Glutamatergic neuron (in vitro differentiated cells): ENCODE results near the gene POLR3K. TPM values are rescaled to one million over a fixed set of nuclear protein-coding genes. Genes with fewer than 3 reads are reported as not detected.

Experiments used
- DNase-seq: peaks from one replicate; pipeline ENCODE4 v3.0.0; 2022
- H3K27ac Mint-ChIP-seq: one replicate; pipeline ENCODE4 v1.8.0; 2020; ENCODE audit warnings: mild to moderate bottlenecking, mixed read lengths, inconsistent platforms; ENCODE audit not compliant: unreplicated experiment
- H3K27me3 Mint-ChIP-seq: one replicate; pipeline ENCODE4 v1.8.0; 2020; ENCODE audit warnings: mild to moderate bottlenecking, moderate library complexity, mixed read lengths, inconsistent platforms; ENCODE audit not compliant: unreplicated experiment
- H3K36me3 Mint-ChIP-seq: one replicate; pipeline ENCODE4 v1.8.0; 2020; ENCODE audit warnings: mild to moderate bottlenecking, mixed read lengths, inconsistent platforms; ENCODE audit not compliant: unreplicated experiment
- H3K4me1 Mint-ChIP-seq: one replicate; pipeline ENCODE4 v1.8.0; 2020; ENCODE audit warnings: mild to moderate bottlenecking, low read depth, mixed read lengths, inconsistent platforms; ENCODE audit not compliant: unreplicated experiment
- H3K4me3 Mint-ChIP-seq: one replicate; pipeline ENCODE4 v1.8.0; 2020; ENCODE audit warnings: mild to moderate bottlenecking, mixed read lengths, inconsistent platforms; ENCODE audit not compliant: unreplicated experiment
- H3K9me3 Mint-ChIP-seq: one replicate; pipeline ENCODE4 v1.8.0; 2020; ENCODE audit warnings: mild to moderate bottlenecking, moderate library complexity, mixed read lengths, inconsistent platforms; ENCODE audit not compliant: unreplicated experiment
- CTCF ChIP-seq: fragments of 200-600 bp; sonication (generic); IDR thresholded peaks from one replicate; pipeline ENCODE4 v1.5.0; 2021; ENCODE audit not compliant: partially characterized antibody, unreplicated experiment
- total RNA-seq: library from RNA; stranded (reverse); fragmentation: NEBNext Ultra II Directional; extraction: Animal tissue kit (Norgen Biotek cat#: 25700); gene quantifications from one replicate; pipeline ENCODE4 v1.2.1, GENCODE V29; 2021; ENCODE audit not compliant: unreplicated experiment

POLR3K gene
- total RNA-seq, 1 donor from 2014 or later = 10.2 TPM

- H3K36me3 Mint-ChIP-seq = peaks cover 13% of the 10 kb centered on the region
- H3K4me3 Mint-ChIP-seq = no peak overlapping the region
- TF ChIP-seq CTCF = no peak
- H3K4me1 Mint-ChIP-seq = peaks cover 1% of the 10 kb centered on the region
- peaks cover 6% of the 10 kb centered on the region for H3K27me3 Mint-ChIP-seq
- no peak overlapping the region for H3K27ac Mint-ChIP-seq
- H3K9me3 Mint-ChIP-seq = no peaks in the 10 kb centered on the region
- DNase-seq = no peak
Measured at GRCh38 chr16:58491-59439, 5.4 kb upstream of the POLR3K start.

GRCh38 chr16:57711-58110 is 4.3 kb upstream of the POLR3K start:
- TF ChIP-seq CTCF = no peak
- H3K4me3 Mint-ChIP-seq = no peak overlapping the region
- H3K4me1 Mint-ChIP-seq = peaks cover 5% of the 10 kb centered on the region
- peaks cover 13% of the 10 kb centered on the region for H3K36me3 Mint-ChIP-seq
- peaks cover 10% of the 10 kb centered on the region for H3K27me3 Mint-ChIP-seq
- H3K9me3 Mint-ChIP-seq = no peaks in the 10 kb centered on the region
- no peak for DNase-seq
- no peak overlapping the region for H3K27ac Mint-ChIP-seq

GRCh38 chr16:56231-56927 is 3.0 kb upstream of the POLR3K start:
- Mint-ChIP-seq H3K9me3 (no peaks in the 10 kb centered on the region), H3K4me3 (no peak overlapping the region), H3K4me1 (peaks cover 5% of the 10 kb centered on the region), H3K27me3 (peaks cover 11% of the 10 kb centered on the region), H3K27ac (no peak overlapping the region), H3K36me3 (peaks cover 13% of the 10 kb centered on the region)
- DNase-seq = no peak
- no peak for TF ChIP-seq CTCF

GRCh38 chr16:55571-56136 is 2.2 kb upstream of the POLR3K start:
- H3K27ac Mint-ChIP-seq = no peak overlapping the region

More at GRCh38 chr16:55571-56136, 2.2 kb upstream of the POLR3K start:
- Mint-ChIP-seq H3K4me1 (peaks cover 5% of the 10 kb centered on the region), H3K9me3 (peaks cover 2% of the 10 kb centered on the region), H3K36me3 (peaks cover 10% of the 10 kb centered on the region), H3K4me3 (no peak overlapping the region), H3K27me3 (peaks cover 9% of the 10 kb centered on the region)
- no peak for TF ChIP-seq CTCF
- DNase-seq = no peak
